ENCODE results near the gene STMN3.
"Not testable (repeated sequence)": the region's sequence is repeated elsewhere in the genome, so short reads cannot be mapped to it uniquely, and the experiment has no call there.

DNA sequence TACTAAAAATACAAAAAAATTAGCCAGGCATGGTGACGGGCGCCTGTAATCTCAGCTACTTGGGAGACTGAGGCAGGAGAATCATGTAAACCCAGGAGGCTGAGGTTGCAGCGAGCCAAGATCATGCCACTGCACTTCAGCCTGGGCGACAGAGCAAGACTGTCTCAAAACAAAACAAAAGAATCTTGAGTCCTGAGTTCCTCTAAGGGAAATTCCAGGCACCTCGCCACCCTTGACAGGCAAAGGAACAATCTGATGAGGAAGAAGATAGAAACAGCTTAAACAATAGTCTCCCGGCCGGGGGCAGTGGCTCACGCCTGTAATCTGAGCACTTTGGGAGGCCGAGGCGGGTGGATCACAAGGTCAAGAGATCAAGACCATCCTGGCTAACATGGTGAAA, 21.8 kb downstream of the STMN3 start:
- TF ChIP-seq EP300, POLR2AphosphoS5 (IDR thresholded peaks at IDR 0.05): not testable (repeated sequence)
- TF ChIP-seq, protein P1, sequence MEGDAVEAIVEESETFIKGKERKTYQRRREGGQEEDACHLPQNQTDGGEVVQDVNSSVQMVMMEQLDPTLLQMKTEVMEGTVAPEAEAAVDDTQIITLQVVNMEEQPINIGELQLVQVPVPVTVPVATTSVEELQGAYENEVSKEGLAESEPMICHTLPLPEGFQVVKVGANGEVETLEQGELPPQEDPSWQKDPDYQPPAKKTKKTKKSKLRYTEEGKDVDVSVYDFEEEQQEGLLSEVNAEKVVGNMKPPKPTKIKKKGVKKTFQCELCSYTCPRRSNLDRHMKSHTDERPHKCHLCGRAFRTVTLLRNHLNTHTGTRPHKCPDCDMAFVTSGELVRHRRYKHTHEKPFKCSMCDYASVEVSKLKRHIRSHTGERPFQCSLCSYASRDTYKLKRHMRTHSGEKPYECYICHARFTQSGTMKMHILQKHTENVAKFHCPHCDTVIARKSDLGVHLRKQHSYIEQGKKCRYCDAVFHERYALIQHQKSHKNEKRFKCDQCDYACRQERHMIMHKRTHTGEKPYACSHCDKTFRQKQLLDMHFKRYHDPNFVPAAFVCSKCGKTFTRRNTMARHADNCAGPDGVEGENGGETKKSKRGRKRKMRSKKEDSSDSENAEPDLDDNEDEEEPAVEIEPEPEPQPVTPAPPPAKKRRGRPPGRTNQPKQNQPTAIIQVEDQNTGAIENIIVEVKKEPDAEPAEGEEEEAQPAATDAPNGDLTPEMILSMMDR (IDR thresholded peaks at IDR 0.05), result not testable (repeated sequence)
